HL-60/S4 treated with retinoic acid at 250 ng/mL for 4 days and 3 days (cell line): Measurements from ENCODE around the gene CERS3.
"Not testable (repeated sequence)": the region's sequence is repeated elsewhere in the genome, so short reads cannot be mapped to it uniquely, and the experiment has no call there.

Source experiments
- in situ Hi-C: fragments of 300-500 bp; cut with MboI; formaldehyde crosslinking; loops from 2 replicates; pipeline ENCODE4 v1.7.0; 2022; ENCODE audit warnings: low sequenced_read_pairs

Gene CERS3

DNA sequence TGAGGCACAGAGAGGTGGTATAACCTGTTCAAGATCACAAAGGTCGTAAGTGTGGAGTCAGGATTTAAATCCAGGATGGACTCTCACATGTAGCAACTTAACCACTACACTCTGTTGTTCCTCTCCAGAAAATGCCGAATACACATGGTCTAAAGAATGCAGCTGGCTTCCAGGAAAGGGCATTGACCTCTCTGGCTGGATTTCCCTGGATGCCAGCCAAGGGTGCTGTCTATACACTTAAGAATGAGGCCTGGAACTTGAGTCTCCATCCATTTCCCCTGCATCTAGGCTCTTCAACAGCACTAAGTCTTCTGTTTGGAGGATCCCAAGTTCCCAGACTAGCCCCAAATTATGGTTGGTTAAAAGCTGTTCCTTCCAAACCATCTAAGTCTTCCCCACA lies 60.5 kb downstream of the CERS3 start:
- in situ Hi-C loops = no loop called here

DNA sequence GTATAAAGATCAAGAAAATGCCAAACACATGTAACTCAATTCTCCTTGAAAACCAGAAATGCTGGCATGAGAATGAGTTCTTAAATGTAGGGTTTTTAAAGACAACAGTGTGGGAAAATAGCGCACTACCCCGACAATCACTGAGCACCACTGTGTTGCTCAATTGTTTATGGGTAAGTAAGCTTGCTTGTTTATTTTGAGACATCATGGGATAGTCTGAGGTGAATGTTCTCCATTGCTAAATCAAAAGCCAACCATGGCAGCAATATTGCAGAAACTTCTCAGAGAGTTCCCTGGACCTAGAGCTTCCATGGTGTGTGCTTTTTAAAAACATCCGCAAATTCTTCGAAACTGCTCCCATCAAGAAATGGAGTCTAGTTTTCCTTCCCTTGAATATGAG lies 62.7 kb downstream of the CERS3 start:
- in situ Hi-C loops = no loop called here

DNA sequence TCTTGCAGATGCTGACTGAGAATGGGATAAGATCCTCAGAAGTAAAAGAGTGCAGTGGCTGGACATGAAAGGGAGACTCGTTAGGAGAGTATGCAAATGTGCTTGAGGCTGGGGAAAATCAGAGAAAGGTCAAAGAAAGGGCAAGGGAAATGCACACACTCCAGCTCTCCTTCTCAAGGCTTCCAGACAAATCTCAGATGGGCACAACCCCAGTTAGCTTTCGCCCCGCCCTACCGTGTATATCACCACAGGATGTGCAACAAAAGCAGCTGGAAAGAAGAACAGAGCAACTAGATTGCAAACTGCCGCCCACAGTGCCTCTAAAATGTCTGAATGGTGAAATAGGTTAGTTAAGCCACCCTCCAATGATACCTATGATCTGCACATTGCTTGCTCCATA lies 63.9 kb downstream of the CERS3 start:
- in situ Hi-C loops = no loop called here

DNA sequence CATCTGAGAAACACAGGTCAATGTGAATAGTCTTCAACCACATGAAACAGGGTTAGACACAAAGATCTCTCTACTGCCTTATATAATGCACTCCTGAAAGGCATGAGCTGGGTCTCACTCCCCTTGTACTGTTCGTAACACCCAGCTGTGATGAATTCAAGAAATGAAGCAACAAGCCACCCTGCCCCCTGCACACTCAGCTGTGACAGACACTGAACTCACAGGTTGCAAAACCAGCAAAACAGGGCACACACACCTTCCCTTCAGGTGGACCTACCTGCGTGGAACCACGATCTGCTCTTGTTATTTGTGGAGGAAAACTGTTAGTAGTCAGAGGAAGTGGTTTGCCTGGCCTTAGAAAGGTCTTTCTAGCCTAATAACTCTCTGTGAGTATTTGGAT lies 64.5 kb downstream of the CERS3 start:
- in situ Hi-C loops = no loop called here

DNA sequence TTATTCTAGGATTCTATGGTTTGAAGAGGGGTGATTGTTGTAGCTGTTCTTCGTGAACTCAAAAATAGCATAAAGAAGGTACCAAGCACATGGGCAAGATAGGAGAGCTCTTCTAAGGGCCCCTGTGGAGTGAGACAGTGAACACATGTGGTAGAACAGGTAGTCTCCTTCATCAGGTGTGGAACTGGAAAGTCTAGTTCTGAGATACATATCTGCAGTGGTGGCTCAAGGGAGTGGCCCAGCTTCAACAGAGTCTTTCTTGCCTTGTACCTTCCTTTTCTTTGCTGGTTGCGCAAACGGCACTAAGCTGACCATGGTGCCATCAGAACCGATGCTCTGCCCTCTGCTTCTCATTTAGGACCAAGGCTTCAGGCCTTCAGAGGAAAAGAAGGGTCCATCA lies 65.2 kb downstream of the CERS3 start:
- in situ Hi-C loops = no loop called here

DNA sequence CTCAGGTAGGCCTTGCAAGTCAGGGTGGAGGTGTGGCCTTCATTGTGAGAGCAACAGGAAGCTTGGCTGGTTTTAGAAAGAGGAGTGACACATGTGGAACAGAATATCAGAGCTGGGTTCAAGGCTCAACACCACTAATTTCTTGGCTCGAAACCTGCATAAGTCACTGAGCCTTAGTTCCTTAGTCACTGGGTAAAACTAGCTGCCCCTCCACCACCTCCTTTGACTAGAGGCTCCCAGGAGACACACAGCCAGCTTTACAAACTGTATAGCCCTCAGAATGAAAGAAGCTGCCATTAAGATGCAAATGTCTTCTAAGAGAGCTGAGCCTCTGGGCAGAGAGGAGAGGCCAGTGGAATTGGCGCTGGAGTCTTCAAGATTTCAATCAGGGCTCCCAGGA lies 67.7 kb downstream of the CERS3 start:
- in situ Hi-C loops = no loop called here

DNA sequence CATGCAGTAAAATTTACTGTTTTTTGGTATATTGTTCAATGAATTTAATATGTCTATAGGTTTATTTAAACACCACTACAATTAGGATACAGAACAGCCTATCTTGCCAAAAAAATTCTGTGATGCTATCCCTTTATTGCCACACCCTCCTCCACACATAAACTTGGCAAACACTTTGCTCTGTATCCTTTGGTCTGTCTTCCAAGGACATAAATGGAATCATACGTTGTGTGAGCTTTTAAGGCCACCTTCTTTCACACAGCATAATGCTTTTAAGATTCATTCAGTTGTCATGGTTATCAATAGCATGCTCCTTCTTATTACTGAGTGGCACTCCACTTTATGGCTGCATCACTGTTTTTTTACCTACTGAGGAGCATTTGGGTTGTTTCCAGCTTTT lies 71.5 kb downstream of the CERS3 start:
- in situ Hi-C loops = no loop called here

DNA sequence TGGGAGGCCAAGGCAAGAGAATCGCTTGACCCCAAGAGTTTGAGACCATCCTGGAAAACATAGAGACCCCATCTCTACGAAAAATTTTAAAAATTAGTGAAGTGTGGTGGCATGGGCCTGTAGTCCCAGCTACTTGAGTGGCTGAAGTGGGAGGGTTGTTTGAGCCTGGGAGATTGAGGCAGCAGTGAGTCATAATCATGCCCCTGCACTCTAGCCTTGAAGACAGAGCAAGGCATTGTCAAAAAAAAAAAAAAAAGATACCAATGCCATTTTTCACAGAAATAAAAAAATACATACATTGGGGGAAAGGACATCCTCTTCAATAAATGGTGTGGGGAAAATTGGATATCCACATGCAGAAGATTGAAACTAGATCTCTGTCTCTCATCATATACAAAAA lies 74.6 kb downstream of the CERS3 start:
- in situ Hi-C loops = no loop called here

DNA sequence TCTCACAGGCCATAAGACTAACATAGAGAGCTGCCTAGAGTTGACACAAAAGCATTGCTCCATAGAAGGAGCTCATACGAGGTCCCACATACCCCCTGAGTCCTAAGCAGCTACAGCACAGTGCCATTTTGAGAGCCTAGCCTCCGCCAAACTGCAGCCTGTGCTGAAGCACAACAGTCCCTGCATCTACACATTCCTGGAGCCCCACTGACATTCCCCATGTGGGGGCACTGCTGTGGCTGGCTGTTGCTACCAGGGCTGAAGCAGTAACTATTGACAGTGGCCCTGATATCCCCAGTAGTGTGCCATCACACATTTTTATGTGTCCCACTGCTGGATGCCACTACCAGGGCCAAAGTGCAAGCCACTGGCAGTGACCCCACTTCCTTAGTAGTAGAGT lies 80.3 kb downstream of the CERS3 start:
- in situ Hi-C loops = no loop called here

DNA sequence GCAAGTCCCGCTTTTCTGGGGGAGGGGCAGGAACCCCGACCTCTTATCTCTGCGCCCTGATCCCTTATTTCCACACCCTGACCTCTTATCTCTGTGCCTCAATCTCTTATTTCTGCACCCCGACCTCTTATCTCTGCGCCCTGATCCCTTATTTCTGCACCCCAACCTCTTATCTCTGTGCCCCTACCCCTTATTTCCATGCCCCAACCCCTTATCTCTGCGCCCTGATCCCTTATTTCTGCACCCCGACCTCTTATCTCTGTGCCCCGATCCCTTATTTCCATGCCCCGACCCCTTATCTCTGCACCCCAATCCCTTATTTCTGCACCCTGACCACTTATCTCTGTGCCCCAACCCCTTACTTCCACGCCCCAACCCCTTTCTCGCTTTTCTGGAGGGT lies 87.7 kb downstream of the CERS3 start:
- in situ Hi-C loops = not testable (repeated sequence)

DNA sequence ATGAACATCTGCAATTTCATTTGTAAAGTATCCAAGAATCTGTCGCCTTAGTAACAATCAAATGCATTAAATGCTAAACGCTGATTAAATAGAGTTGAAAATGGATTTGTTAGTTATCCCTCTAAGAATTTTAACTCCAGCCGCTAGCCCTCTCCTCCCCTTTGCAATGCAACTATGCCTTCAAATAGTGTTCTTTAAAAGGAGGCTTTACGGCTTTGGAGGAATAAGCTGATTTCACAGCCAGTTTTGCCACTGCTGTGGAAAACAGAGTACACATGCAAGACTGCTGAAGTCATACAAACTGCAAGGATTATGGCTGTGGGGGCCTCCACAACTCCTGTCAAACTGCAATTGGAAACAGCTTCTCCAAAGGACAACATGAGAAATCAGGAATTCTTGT lies 89.2 kb downstream of the CERS3 start:
- in situ Hi-C loops = no loop called here

DNA sequence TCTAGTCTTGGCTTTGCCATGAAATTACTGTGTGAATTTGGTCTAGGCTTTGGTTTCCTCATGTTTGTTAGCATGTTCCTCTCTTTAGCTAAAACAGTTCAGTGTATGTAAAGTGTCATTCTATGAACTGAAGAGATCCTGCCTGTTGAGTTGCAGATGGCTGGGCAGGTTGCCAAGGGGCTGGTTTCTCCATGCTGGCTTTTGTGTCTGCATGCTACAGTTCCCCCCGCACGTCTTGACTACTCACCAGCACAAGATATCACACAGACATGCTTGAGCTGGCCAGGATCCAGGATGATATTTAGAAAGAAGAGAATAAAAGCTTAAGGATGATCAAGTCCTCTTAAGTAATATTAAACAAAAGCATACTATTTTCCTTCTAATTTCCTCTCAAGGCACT lies 90.2 kb downstream of the CERS3 start:
- in situ Hi-C loops = no loop called here

DNA sequence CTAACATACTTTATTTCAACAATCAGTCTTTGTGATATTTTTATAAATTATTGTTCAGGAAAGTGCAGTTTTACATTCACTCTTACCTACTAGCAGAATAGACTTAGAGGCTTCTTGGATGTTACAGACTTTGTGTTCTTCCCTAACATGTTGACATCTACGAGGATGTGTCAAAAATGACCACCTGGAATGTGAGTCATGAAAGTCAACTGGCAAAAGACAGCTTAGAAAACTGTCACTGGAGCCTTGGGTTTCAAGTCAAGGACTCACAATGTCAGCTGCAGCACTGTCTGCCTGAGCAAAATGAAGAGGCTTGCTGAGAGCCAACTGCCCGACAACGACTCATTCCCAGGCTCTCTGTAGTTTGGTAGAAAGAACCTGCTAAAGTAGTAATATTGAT lies 91.5 kb downstream of the CERS3 start:
- in situ Hi-C loops = no loop called here

DNA sequence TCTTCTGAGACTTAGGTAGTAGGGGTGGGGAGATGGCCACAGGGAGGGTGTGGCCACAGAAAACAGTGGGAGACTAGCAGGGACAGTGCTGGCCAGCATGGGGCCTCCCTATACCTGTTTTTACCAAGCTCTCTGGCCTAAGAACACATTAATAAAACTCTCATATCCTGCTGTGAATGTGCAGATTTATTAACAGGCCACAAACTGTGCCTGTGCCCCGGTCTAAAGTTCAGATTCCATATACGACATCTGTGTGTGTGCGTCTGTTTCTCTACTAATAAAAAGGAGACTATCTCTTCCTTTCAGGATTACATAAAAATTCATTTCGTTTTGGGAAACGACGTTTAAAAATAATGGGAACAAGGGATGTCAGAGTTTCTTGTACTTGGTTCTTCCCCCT lies 94.2 kb downstream of the CERS3 start:
- in situ Hi-C loops = no loop called here

DNA sequence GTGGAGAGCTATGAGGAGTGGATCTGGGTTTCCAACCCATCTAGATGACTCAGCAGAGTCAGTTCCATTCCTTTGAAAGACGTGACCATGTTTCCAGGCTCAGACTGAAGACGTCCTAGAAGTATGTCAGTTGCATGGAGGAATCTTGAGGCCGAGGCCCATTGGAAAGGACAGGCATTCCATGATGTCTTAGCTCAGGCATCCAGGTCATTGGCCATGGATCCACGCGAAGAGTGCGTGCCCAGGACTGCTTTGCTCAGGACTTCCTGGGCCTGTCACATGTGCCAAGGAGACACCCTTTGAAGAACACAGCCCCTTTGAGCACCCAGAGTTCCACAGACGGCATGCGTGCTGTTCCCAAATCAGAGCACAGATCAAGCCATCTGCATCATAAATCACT lies 94.7 kb downstream of the CERS3 start:
- in situ Hi-C loops = no loop called here

DNA sequence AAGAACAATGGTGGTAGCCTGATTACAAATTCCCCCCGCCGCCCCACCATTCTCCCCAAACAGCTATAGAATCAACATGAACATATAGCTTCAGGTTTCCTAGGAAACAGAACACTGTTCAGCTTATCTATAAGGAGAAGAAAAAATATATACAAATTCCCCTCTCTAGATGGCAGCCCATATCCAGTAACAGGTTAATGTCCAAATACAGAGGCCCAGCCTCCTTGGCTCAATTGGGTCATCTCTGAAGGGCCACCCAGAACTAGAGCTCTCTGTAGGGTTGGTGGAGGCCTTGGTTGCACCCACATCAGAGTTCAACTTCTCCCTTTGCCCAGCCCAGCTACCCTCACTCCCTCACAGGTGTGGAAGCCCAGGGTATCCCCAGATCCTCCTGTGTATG lies 95.4 kb downstream of the CERS3 start:
- in situ Hi-C loops = no loop called here

DNA sequence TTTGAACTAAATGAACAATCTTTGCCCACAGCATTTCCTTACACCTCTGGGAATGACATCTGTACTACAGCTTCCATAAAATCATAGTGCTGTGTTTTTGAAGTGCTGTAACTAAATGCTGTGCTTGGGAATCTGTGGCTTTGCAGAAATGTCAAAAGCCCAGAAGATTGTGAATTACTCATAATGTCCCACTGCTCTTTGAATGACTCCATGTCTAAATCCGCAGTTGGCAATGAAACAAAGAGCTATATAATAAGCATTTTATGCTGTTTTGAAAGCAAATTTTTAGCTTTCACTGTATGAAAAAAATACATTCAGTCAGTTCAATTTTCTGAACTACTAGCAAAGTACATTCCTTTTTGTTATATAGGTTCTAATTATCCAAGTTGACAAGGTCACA lies 98.3 kb downstream of the CERS3 start:
- in situ Hi-C loops = no loop called here

DNA sequence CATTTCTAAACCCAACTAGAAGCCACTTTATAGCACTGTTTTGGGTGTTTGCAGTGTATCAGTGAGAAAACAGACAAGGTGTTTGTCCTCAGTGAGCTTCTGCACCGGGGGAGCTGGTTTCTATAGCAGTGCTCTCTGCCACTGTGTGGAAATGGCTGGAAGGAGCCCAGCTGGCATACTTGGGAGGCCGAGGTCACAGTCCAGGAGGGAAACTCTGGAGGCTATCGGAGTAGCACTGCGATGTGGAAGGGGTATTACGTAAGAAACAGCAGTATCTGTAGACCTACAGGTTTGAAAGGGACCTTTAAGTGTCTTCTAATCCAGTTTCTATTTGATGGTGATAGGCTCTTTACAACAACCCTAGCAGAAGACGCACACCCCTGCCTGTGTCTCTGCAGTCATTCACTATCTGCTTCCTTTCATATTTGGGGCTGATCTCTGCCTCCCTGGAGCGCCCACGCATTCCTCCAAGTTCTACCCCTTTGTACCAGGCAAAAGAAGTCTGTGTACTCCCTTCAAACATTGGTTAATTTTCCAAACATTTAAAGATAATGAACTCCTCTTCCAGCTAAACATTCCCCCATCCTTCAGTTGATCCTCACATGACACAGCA lies 99.5 kb downstream of the CERS3 start:
- in situ Hi-C loops = no loop called here

DNA sequence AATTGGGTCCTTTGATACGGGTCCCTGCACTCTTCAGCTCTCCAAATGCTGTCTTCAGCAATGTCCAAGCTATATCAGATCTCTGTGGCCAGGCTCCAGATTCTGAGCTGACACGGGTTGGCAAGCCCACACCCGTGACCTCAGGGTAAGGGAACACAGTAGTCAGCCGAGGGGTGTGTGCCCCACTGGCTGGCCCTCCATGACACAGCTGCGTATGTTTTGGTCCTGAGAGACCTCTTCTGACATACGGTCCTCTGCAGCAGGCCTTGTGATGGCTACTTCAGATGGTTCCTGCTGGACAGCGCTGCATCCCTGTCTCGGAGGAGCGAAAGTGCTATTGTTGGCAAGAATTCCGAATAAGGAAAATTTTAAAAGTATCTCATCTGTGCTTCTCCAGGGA lies 101.8 kb downstream of the CERS3 start:
- in situ Hi-C loops = no loop called here

DNA sequence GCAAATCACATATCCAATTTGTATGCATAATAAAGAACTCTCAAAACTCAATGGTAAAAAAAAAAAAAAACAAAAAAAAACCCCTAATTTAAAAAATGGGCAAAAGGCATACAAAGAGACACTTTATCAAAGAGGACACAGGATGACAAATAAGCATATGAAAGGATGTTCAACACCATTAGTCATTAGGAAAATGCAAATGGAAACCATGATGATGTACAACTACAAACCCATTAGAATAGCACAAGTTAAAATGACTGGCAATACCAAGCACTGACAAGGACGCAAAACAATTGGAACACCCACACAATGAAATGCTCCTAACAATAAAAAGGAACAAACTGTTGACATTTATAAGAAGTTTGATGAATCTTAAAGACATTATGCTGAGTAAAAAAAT lies 123.6 kb downstream of the CERS3 start:
- in situ Hi-C loops = no loop called here

DNA sequence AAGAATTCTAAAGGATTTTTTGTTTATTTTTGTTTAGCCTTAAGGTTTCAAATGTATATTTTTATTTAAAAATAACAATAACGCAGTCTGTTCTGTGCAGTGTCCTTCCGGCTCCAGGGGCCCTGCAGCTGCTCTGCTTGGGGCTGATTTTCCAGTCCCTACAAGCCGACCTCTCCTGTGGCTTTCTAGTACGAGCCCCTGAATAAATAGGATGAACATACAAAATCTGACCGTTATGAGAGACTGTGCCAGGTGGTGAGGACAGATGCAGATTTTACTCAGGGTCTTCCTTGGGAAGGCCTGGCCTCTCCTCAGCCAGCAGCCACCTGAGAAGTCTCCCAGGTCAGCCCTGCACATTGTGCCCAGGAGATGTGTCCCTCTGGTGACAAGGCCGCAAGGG lies 127.8 kb downstream of the CERS3 start:
- in situ Hi-C loops = no loop called here

DNA sequence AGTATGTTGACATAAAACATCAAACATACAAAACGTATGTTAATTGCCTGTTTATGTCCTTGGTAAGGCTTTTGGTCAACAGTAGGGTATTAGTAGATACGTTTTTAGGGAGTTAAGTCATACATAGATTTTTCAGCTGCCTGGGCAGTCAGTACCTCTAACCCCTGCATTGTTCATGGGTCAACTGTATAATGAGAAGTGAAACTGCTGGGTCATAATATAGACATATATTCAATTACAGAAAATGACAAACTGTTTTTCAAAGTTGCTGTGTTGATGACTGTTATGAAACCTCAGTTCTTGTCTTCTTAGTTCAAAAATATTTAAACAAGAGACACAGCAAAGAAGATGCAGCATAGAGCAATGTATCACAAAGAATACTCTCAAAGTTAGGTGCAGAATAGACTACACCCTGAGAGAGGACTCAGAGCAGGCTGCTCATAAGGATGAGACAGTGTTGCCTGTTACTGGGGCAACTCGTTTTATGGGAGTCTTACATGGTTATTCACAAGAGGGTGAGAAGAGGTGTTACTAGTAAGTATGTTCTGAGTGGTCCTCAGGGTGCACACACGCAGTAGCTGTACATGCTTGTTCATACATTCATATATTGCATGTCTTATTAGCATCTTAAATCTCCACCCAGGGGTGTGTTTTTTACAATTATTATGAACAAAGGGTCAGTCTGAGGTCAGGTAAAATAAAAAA lies 133.9 kb downstream of the CERS3 start:
- in situ Hi-C loops = no loop called here

DNA sequence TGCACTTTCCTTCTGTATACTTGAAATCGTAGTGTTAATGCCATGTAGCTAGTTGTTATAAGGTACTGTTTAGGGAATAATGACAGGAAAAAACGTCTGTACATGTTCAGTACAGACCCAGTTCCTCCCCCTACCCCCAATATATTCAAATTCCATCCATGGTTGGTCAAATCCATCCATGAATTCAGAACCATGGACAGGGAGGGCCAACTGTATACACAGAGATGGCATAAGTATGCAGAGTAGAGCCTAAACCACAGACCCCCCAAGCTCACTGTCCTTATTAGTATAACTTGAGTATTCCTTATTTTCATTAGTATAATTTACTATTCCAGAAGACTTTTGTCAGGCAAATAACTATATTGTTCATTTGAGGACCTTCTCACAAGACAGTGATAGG lies 135.7 kb downstream of the CERS3 start:
- in situ Hi-C loops = no loop called here
